K562 (cell line): Measurements from ENCODE around the gene CCL21. TPM values are rescaled to one million over a fixed set of nuclear protein-coding genes. Genes with fewer than 3 reads are reported as not detected.

ENCODE experiments used
- ATAC-seq: fragments of 200-7000 bp; cut with Tn5 transposase; 3 replicates; pipeline ENCODE4 v1.9.1; 2020; ENCODE audit warnings: moderate library complexity
- BruUV-seq: library from RNA; stranded (reverse); fragments of 400-500 nt; replicated peaks from 2 replicates; lab custom pipeline; 2021; lab: Mats Ljungman, UMichigan
- CTCF ChIA-PET: fragments of 300-600 bp; formaldehyde crosslinking; extraction: SDS; loops from one replicate; lab custom pipeline; 2021; ENCODE audit warnings: low intra/inter-chr PET ratio; lab: Yijun Ruan, JAX
- POLR2A ChIA-PET: fragments of 300-600, 350-650 bp; sonication (Branson Sonifier 250); formaldehyde crosslinking; extraction: SDS; loops from one replicate; lab custom pipeline; 2021; ENCODE audit warnings: antibody characterized with exemption, inconsistent platforms; lab: Yijun Ruan, JAX
- DNase-seq, 4 experiments: peaks; one replicate each; pipeline versions ENCODE4 v3.0.0 to v3.0.0-alpha.2; 2011 to 2018; ENCODE audit warnings: low spot score in 3 of 4, mixed read lengths in 3 of 4; ENCODE audit errors: extremely low read depth in 1 of 4
- FAIRE-seq: peaks from 2 replicates; lab custom pipeline; 2011; peaks lifted over from hg19 to GRCh38; lab: Jason Lieb, UNC
- H2AFZ ChIP-seq: 2 replicates; pipeline ENCODE4 v1.6.0; 2011; ENCODE audit warnings: low read depth, low read length, control low read depth, inconsistent platforms
- H3K27ac ChIP-seq: fragments of 200-600 bp; 3 replicates; pipeline ENCODE4 v1.8.0; 2011; ENCODE audit warnings: low read depth, mild to moderate bottlenecking, control low read depth, inconsistent platforms, low read length, moderate library complexity, mixed read lengths; ENCODE audit errors: extremely low read depth
- H3K27me3 ChIP-seq, 2 experiments: fragments of 300-600 bp in 1 of 2; 2 replicates in 1 of 2; 3 replicates in 1 of 2; pipeline versions ENCODE4 v1.6.0 to v1.8.0; 2011; ENCODE audit warnings: inconsistent platforms in 2 of 2, low read length in 2 of 2, mild to moderate bottlenecking in 1 of 2, mixed read lengths in 1 of 2, moderate library complexity in 1 of 2; ENCODE audit not compliant: control insufficient read depth in 2 of 2, insufficient read depth in 2 of 2
- H3K36me3 ChIP-seq: fragments of 300-600 bp; 3 replicates; pipeline ENCODE4 v1.8.0; 2011; ENCODE audit warnings: mild to moderate bottlenecking, low read length, inconsistent platforms; ENCODE audit not compliant: control insufficient read depth, insufficient read depth
- H3K4me1 ChIP-seq, 2 experiments: fragments of 200-600 bp in 1 of 2; replicated peaks in 1 of 2; 2 replicates in 1 of 2; 3 replicates in 1 of 2; pipeline versions ENCODE4 v1.5.1 to v1.8.0; 2011; ENCODE audit warnings: inconsistent platforms in 2 of 2, low read length in 2 of 2, mild to moderate bottlenecking in 1 of 2, mixed read lengths in 1 of 2, moderate library complexity in 1 of 2; ENCODE audit not compliant: control insufficient read depth in 2 of 2, insufficient read depth in 2 of 2
- H3K4me2 ChIP-seq: 2 replicates; pipeline ENCODE4 v1.6.1; 2011; ENCODE audit warnings: low read length, control low read depth, inconsistent platforms, mixed read lengths; ENCODE audit not compliant: insufficient read depth
- H3K4me3 ChIP-seq: fragments of 200-600 bp; sonication (generic), shearing (Covaris generic); 2 replicates; pipeline ENCODE4 v1.5.1; 2016; ENCODE audit warnings: control low read depth, inconsistent platforms
- H3K79me2 ChIP-seq: fragments of 200-600 bp; 3 replicates; pipeline ENCODE4 v1.8.0; 2011; ENCODE audit warnings: low read length, inconsistent platforms; ENCODE audit not compliant: control insufficient read depth, insufficient read depth
- H3K9ac ChIP-seq, 2 experiments: 2 replicates each; pipeline versions ENCODE4 v1.6.0 to v1.6.1; 2011; ENCODE audit warnings: low read depth in 2 of 2, low read length in 2 of 2, control low read depth in 1 of 2, inconsistent platforms in 1 of 2, mild to moderate bottlenecking in 1 of 2, mixed read lengths in 1 of 2; ENCODE audit not compliant: insufficient read depth in 1 of 2
- H3K9me1 ChIP-seq: one replicate; pipeline ENCODE4 v1.6.0; 2011; ENCODE audit warnings: inconsistent platforms, mild to moderate bottlenecking, low read length, moderate library complexity; ENCODE audit not compliant: control insufficient read depth, insufficient read depth
- H3K9me3 ChIP-seq: replicated peaks from 2 replicates; pipeline ENCODE4 v1.5.1; 2011; ENCODE audit warnings: low read depth, low read length, inconsistent platforms; ENCODE audit not compliant: control insufficient read depth, insufficient read depth
- H4K20me1 ChIP-seq: replicated peaks from 2 replicates; pipeline ENCODE4 v1.6.1; 2011; ENCODE audit warnings: low read length, inconsistent platforms, mixed read lengths; ENCODE audit not compliant: control insufficient read depth, insufficient read depth
- BCOR ChIP-seq: fragments of 450-650 bp; IDR thresholded peaks from 2 replicates; pipeline ENCODE4 v1.6.1; 2016
- CSDE1 ChIP-seq, 2 experiments: fragments of 450-650 bp; IDR thresholded peaks; 2 replicates each; pipeline ENCODE4 v1.6.1; 2016; ENCODE audit warnings: mild to moderate bottlenecking in 1 of 2
- DNMT1 ChIP-seq: fragments of 450-650 bp; IDR thresholded peaks from 2 replicates; pipeline ENCODE4 v1.6.1; 2016; ENCODE audit warnings: antibody characterized with exemption, mild to moderate bottlenecking
- GABPB2 ChIP-seq: fragments of 250-450 bp; sonication (Bioruptor Pico); conservative IDR thresholded peaks from 2 replicates; pipeline ENCODE4 v1.5.1; 2021; ENCODE audit warnings: mild to moderate bottlenecking
- KDM1A ChIP-seq, 2 experiments: fragments of 450-650 bp; IDR thresholded peaks; 2 replicates each; pipeline ENCODE4 v1.6.1; 2016; ENCODE audit warnings: mild to moderate bottlenecking in 2 of 2
- MTA2 ChIP-seq: fragments of 450-650 bp; IDR thresholded peaks from 2 replicates; pipeline ENCODE4 v1.6.1; 2016; ENCODE audit warnings: low read depth
- RAD51 ChIP-seq: fragments of 450-650 bp; IDR thresholded peaks from 2 replicates; pipeline ENCODE4 v1.7.1; 2016; ENCODE audit warnings: low read depth, mild to moderate bottlenecking, borderline replicate concordance
- SPI1 ChIP-seq: IDR thresholded peaks from 2 replicates; pipeline ENCODE4 v1.6.1; 2011; ENCODE audit warnings: low read depth, low read length, control low read depth, borderline replicate concordance
- TEAD4 ChIP-seq, 2 experiments: sonication (generic) in 1 of 2; formaldehyde crosslinking in 1 of 2; IDR thresholded peaks; 2 replicates each; pipeline versions ENCODE4 v1.6.1 to v1.8.0; 2012 to 2022; ENCODE audit warnings: borderline replicate concordance in 1 of 2, inconsistent platforms in 1 of 2, low read length in 1 of 2, mild to moderate bottlenecking in 1 of 2, missing genetic modification reagents in 1 of 2
- ZNF778 ChIP-seq: fragments of 450-650 bp; formaldehyde crosslinking; IDR thresholded peaks from 2 replicates; pipeline ENCODE4 v1.4.0; 2020; ENCODE audit warnings: mild to moderate bottlenecking, moderate library complexity
- WGBS: fragments of 100-300 bp; shearing (Covaris generic); methylation state at CpG from one replicate; pipeline ENCODE4 v1.1.6; 2016; ENCODE audit warnings: low coverage, mixed read lengths; ENCODE audit not compliant: insufficient coverage; ENCODE audit errors: missing lambda C conversion rate; 5-methylcytosine and 5-hydroxymethylcytosine counted together
- in situ Hi-C: fragments of 300-500 bp; cut with MboI; formaldehyde crosslinking; loops from 4 replicates; pipeline ENCODE4 v1.15.0; 2018; ENCODE audit warnings: inconsistent platforms, mixed read lengths
- intact Hi-C: fragments of 100-400 bp; cut with micrococcal nuclease; formaldehyde crosslinking; loops from 2 replicates; pipeline ENCODE4 v1.14.2; 2022
- polyA plus RNA-seq, 8 experiments: library from polyadenylated mRNA; depleted of rRNA in 4 of 8; stranded (reverse) in 5 of 8; unstranded in 3 of 8; fragments of >200 nt; fragmentation: Nextera tagmentation in 2 of 8; fragmentation: Illumina TruSeq in 1 of 8; extraction: Ambion mirVana in 2 of 8; extraction: Trizol in 1 of 8; gene quantifications; 2 replicates each; pipeline versions ENCODE4 v1.2.1 to v1.2.3, GENCODE V29; 2011 to 2014; ENCODE audit warnings: inconsistent platforms in 1 of 8, missing spikeins in 1 of 8
- total RNA-seq, 7 experiments: library from RNA; depleted of rRNA in 6 of 7; stranded (reverse); fragments of >200 nt in 6 of 7; fragmentation: Illumina TruSeq in 2 of 7; extraction: Trizol in 2 of 7; gene quantifications; 2 replicates each; pipeline versions ENCODE4 v1.2.1 to v1.2.3, GENCODE V29; 2011 to 2021; ENCODE audit warnings: low replicate concordance in 1 of 7
- TF ChIP-seq, protein P1 (sequence below): fragments of 250-450 bp; sonication (Bioruptor Pico); IDR thresholded peaks from 2 replicates; pipeline ENCODE4 v1.5.0; 2020; ENCODE audit warnings: mild to moderate bottlenecking, borderline replicate concordance
- TF ChIP-seq, protein P2 (sequence below): fragments of 250-450 bp; sonication (Bioruptor Pico); IDR thresholded peaks from 2 replicates; pipeline ENCODE4 v1.4.0; 2020; ENCODE audit warnings: mild to moderate bottlenecking, moderate library complexity, borderline replicate concordance

CCL21 gene
- total and polyA plus RNA-seq, 9 of the 15 experiments (the other 6 are each of a cell fraction or from before 2014, with no cell fraction given), result not detected

DNA sequence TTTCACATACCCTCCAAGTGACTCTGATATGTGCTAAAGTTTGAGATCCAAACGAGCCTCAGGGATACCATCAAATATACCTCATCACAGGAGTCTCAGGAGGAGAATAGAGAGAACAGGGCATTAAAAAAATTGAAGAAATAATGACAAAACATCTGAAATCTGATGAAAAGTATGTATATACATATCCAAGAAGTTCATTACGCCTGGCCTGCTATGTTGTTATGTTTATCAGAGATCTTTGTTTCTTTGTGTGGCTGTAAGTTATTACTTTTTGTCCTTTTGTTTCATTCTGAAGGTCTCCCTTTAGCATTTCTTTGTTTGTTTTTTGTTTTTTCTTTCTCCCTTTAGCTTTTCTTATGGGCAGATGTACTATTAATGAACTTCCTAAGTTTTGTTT lies 16.4 kb downstream of the CCL21 start:
- no peak overlapping the region for H3K27ac ChIP-seq
- DNase-seq, result no peak
- BruUV-seq, result no TSS peak
- H3K79me2 ChIP-seq, result no peaks in the 10 kb centered on the region
- TF ChIP-seq SPI1, result no peak
- TF ChIP-seq DNMT1, result no peak
- no peak for TF ChIP-seq KDM1A (IDR thresholded peaks at IDR 0.05)
- TF ChIP-seq RAD51, result no peak
- TF ChIP-seq ZNF778 (CRISPR knock-in tag), result no peak
- TF ChIP-seq MTA2, result no peak
- no peak for TF ChIP-seq GABPB2 (CRISPR knock-in tag)
- TF ChIP-seq CSDE1 (IDR thresholded peaks at IDR 0.05), result no peak
- intact Hi-C loops, result no loop called here
- CTCF ChIA-PET, result no interaction called here
- H3K4me2 ChIP-seq, result no peak overlapping the region
- no peak overlapping the region for H3K4me3 ChIP-seq
- no peaks in the 10 kb centered on the region for H3K36me3 ChIP-seq
- H2AFZ ChIP-seq, result no peak overlapping the region
- POLR2A ChIA-PET, result no interaction called here
- H4K20me1 ChIP-seq, result peaks cover 3% of the 10 kb centered on the region; the same call in 1 of the 2 replicates
- in situ Hi-C loops, result no loop called here
- H3K9me3 ChIP-seq, result no peaks in the 10 kb centered on the region
- no peaks in the 10 kb centered on the region for H3K9me1 ChIP-seq
- no peaks in the 10 kb centered on the region; a peak in 1 of 5 replicates for H3K27me3 ChIP-seq
- WGBS, result 0% methylated on average over 2 of the region's 2 CpGs
- FAIRE-seq, result no peak
- no peak overlapping the region for H3K9ac ChIP-seq
- H3K4me1 ChIP-seq, result no peaks in the 10 kb centered on the region
- ATAC-seq, result no peak

- H3K9me1 ChIP-seq, result no peaks in the 10 kb centered on the region
- no peak overlapping the region for H3K9ac ChIP-seq
- DNase-seq (no peak), FAIRE-seq (no peak), ATAC-seq (no peak)
- no peaks in the 10 kb centered on the region for H3K79me2 ChIP-seq
- intact Hi-C loops, result no loop called here
- 2% methylated on average over 5 of the region's 5 CpGs for WGBS
- no peak overlapping the region for H3K4me3 ChIP-seq
- BruUV-seq, result no TSS peak
- H2AFZ ChIP-seq, result no peak overlapping the region
- H3K36me3 ChIP-seq, result no peaks in the 10 kb centered on the region
- H3K27me3 ChIP-seq, result no peaks in the 10 kb centered on the region
- no peaks in the 10 kb centered on the region for H3K9me3 ChIP-seq
- CTCF ChIA-PET, result no interaction called here
- no peak overlapping the region for H3K4me2 ChIP-seq
- peaks cover 3% of the 10 kb centered on the region; the same call in 1 of the 2 replicates for H4K20me1 ChIP-seq
- H3K4me1 ChIP-seq, result no peaks in the 10 kb centered on the region
- POLR2A ChIA-PET, result interaction anchor here (1.1 kb wide), 1 partner anchor 24 kb away, joined by 3 read pairs; no protein-coding TSS in a partner anchor
- in situ Hi-C loops, result no loop called here
- no peak overlapping the region for H3K27ac ChIP-seq
- TF ChIP-seq, protein P1, sequence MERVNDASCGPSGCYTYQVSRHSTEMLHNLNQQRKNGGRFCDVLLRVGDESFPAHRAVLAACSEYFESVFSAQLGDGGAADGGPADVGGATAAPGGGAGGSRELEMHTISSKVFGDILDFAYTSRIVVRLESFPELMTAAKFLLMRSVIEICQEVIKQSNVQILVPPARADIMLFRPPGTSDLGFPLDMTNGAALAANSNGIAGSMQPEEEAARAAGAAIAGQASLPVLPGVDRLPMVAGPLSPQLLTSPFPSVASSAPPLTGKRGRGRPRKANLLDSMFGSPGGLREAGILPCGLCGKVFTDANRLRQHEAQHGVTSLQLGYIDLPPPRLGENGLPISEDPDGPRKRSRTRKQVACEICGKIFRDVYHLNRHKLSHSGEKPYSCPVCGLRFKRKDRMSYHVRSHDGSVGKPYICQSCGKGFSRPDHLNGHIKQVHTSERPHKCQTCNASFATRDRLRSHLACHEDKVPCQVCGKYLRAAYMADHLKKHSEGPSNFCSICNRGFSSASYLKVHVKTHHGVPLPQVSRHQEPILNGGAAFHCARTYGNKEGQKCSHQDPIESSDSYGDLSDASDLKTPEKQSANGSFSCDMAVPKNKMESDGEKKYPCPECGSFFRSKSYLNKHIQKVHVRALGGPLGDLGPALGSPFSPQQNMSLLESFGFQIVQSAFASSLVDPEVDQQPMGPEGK (CRISPR knock-in tag), result no peak
- TF ChIP-seq BCOR (no peak), TEAD4 (IDR thresholded peaks at IDR 0.05; ENCODE audit: low read length) (no peak), TEAD4 (CRISPR knock-in tag; IDR thresholded peaks at IDR 0.05; ENCODE audit: borderline replicate concordance) (no peak)
- TF ChIP-seq, protein P2, sequence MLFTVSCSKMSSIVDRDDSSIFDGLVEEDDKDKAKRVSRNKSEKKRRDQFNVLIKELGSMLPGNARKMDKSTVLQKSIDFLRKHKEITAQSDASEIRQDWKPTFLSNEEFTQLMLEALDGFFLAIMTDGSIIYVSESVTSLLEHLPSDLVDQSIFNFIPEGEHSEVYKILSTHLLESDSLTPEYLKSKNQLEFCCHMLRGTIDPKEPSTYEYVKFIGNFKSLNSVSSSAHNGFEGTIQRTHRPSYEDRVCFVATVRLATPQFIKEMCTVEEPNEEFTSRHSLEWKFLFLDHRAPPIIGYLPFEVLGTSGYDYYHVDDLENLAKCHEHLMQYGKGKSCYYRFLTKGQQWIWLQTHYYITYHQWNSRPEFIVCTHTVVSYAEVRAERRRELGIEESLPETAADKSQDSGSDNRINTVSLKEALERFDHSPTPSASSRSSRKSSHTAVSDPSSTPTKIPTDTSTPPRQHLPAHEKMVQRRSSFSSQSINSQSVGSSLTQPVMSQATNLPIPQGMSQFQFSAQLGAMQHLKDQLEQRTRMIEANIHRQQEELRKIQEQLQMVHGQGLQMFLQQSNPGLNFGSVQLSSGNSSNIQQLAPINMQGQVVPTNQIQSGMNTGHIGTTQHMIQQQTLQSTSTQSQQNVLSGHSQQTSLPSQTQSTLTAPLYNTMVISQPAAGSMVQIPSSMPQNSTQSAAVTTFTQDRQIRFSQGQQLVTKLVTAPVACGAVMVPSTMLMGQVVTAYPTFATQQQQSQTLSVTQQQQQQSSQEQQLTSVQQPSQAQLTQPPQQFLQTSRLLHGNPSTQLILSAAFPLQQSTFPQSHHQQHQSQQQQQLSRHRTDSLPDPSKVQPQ, result no peak
These were observed 18.0 kb downstream of the CCL21 start for GRCh38 chr9:34691936-34692315.
